NT2/D1 (cell line): Measurements from ENCODE around the gene PLCL1.

ENCODE experiments used
- SUZ12 ChIP-seq: IDR thresholded peaks from 2 replicates; pipeline ENCODE4 v1.6.1; 2011; ENCODE audit not compliant: insufficient read length, insufficient read depth; ENCODE audit errors: extremely low read depth
- YY1 ChIP-seq: IDR thresholded peaks from 2 replicates; pipeline ENCODE4 v1.6.1; 2011; ENCODE audit not compliant: insufficient read length, insufficient read depth
- ZNF274 ChIP-seq: IDR thresholded peaks from 2 replicates; pipeline ENCODE4 v1.6.1; 2011; ENCODE audit warnings: mild to moderate bottlenecking, low read depth, low read length

DNA sequence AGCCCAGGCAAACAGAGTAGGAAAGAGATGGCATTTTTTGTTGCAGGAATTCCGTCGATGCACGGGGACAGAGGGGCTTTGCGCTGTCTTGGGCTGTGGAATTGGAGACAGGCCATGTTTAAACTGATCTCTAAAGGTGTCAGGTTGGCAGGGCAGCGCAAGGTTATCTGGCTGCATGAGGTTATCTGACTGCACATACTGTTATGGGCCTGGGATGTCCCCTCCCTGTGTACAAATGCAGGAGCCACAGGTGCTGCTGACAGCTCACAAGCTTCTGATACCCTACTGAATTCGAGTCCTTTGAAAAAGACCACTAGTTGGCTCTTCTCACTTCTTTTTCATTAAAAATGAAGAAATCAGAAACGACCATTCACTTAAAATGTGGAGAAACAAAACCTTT lies 255.4 kb downstream of the PLCL1 start:
- TF ChIP-seq YY1: no peak
- no peak for TF ChIP-seq ZNF274
- no peak for TF ChIP-seq SUZ12
